ENCODE results near the gene EXOC4. TPM values are rescaled to one million over a fixed set of nuclear protein-coding genes. Genes with fewer than 3 reads are reported as not detected.
"Not testable (repeated sequence)": the region's sequence is repeated elsewhere in the genome, so short reads cannot be mapped to it uniquely, and the experiment has no call there.

Gene EXOC4
- total RNA-seq, 2 donors from 2014 or later = 62.0 to 146 TPM

DNA sequence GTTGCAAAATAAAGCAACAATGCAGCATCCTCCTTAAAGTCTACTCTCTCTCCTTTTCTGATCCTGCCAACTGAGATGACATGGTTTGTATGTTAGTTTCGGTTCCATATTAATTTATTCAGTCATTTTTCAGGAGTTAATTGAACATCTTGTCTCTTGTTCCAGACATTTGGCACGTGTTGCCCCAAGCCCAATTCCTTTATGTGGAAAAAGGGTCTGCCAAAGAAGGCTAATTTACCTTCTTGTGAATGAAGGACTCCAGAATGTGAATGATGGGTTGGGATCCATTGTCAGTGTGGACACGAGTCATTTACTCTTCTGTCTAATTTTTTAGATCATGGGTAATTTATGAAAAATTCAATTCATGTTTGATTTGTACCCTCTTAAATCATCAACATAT, 523.4 kb downstream of the EXOC4 start:
- ATAC-seq = no peak
- no peak for DNase-seq
- H3K27ac ChIP-seq = no peak overlapping the region
- intact Hi-C loops (cut with DNase I) = no loop called here
- TF ChIP-seq POLR2A (IDR thresholded peaks at IDR 0.05) = no peak
- TF ChIP-seq, protein P1, sequence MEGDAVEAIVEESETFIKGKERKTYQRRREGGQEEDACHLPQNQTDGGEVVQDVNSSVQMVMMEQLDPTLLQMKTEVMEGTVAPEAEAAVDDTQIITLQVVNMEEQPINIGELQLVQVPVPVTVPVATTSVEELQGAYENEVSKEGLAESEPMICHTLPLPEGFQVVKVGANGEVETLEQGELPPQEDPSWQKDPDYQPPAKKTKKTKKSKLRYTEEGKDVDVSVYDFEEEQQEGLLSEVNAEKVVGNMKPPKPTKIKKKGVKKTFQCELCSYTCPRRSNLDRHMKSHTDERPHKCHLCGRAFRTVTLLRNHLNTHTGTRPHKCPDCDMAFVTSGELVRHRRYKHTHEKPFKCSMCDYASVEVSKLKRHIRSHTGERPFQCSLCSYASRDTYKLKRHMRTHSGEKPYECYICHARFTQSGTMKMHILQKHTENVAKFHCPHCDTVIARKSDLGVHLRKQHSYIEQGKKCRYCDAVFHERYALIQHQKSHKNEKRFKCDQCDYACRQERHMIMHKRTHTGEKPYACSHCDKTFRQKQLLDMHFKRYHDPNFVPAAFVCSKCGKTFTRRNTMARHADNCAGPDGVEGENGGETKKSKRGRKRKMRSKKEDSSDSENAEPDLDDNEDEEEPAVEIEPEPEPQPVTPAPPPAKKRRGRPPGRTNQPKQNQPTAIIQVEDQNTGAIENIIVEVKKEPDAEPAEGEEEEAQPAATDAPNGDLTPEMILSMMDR (IDR thresholded peaks at IDR 0.05) = no peak
- H3K4me3 ChIP-seq = no peak overlapping the region
- no peaks in the 10 kb centered on the region for H3K36me3 ChIP-seq (replicated peaks in 1 of 2; ENCODE audit: insufficient read depth in 1 of 2, low read depth in 2 of 2)
- H3K27me3 ChIP-seq = no peaks in the 10 kb centered on the region
- WGBS, 2 donors = 84 to 89% methylated on average over 3 of the region's 3 CpGs
- no peaks in the 10 kb centered on the region for H3K9me3 ChIP-seq
- H3K4me1 ChIP-seq = peaks cover 4% of the 10 kb centered on the region

DNA sequence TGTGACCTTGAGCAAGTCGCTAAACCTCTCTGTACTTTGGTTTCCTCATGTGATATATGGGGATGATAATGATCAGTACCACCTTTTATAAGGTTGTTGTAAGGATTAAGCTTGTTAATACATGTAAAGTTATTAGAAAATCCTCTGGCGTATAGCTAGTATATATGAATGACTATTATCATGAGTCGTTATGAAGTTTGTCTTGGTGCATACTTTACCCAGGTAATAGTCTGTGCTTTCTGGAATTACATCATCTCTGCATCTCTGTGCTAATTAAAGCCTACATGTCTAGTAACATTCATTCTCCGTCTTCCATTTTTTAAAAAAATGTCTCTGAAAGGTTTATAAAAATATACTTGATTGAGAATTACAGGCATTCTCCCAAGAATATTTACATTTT, 524.8 kb downstream of the EXOC4 start:
- DNase-seq (no peak), ATAC-seq (no peak)
- no peaks in the 10 kb centered on the region for H3K27me3 ChIP-seq
- 81 to 86% methylated on average over 4 of the region's 4 CpGs for WGBS, 2 donors
- H3K9me3 ChIP-seq = no peaks in the 10 kb centered on the region
- no peaks in the 10 kb centered on the region for H3K36me3 ChIP-seq (replicated peaks in 1 of 2; ENCODE audit: insufficient read depth in 1 of 2, low read depth in 2 of 2)
- no peaks in the 10 kb centered on the region for H3K4me1 ChIP-seq
- intact Hi-C loops (cut with DNase I) = no loop called here
- no peak overlapping the region for H3K27ac ChIP-seq
- no peak overlapping the region for H3K4me3 ChIP-seq
- TF ChIP-seq, protein P1 (IDR thresholded peaks at IDR 0.05) = no peak
- TF ChIP-seq POLR2A (IDR thresholded peaks at IDR 0.05) = no peak

DNA sequence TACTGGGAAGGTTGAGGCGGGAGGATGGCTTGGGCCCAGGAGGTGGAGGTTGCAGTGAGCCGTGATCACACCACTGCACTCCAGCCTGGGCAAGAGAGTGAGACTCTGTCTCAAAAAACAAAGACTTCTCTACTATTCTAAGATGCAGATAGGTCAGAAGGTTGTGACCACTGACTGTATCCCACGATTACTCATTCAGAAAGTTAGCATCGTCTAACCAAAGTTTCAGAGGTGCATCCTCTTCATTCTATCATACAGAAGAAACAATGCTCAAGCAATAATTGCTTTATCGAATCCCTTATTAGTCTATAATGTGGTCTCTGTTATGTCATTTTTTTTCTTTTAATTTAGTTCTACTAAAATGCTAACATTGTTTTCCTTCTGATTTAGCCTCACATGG, 525.6 kb downstream of the EXOC4 start:
- no peak for DNase-seq
- no peaks in the 10 kb centered on the region for H3K9me3 ChIP-seq
- no peaks in the 10 kb centered on the region for H3K4me1 ChIP-seq
- no peaks in the 10 kb centered on the region for H3K27me3 ChIP-seq
- no peak overlapping the region for H3K27ac ChIP-seq
- H3K4me3 ChIP-seq = no peak overlapping the region
- WGBS, 2 donors = 91 to 92% methylated on average over 5 of the region's 5 CpGs
- TF ChIP-seq POLR2A (IDR thresholded peaks at IDR 0.05) = no peak
- TF ChIP-seq, protein P1 (IDR thresholded peaks at IDR 0.05) = no peak
- ATAC-seq = no peak
- intact Hi-C loops (cut with DNase I) = no loop called here
- H3K36me3 ChIP-seq (replicated peaks in 1 of 2; ENCODE audit: insufficient read depth in 1 of 2, low read depth in 2 of 2) = no peaks in the 10 kb centered on the region

DNA sequence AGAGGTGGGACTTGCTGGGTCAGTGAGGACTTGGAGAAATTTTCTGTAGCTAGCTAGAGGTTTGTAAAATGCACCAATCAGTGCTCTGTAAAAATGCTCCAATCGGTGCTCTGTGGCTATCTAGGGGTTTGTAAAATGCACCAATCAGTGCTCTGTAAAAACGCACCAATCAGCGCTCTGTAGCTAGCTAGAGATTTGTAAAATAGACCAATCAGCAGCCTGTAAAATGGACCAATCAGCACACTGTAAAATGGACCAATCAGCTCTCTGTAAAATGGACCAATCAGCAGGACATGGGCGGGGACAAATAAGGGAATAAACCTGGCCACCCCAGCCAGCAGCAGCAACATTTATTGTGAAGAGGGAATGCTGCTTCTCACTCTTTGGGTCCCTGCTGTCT, 526.7 kb downstream of the EXOC4 start:
- intact Hi-C loops (cut with DNase I); DNase-seq; H3K9me3 ChIP-seq; ATAC-seq; H3K27me3 ChIP-seq; H3K27ac ChIP-seq; H3K4me3 ChIP-seq; H3K36me3 ChIP-seq (replicated peaks in 1 of 2; ENCODE audit: insufficient read depth in 1 of 2, low read depth in 2 of 2); H3K4me1 ChIP-seq: not testable (repeated sequence)
- 93 to 97% methylated on average over 4 of the region's 4 CpGs for WGBS, 2 donors

DNA sequence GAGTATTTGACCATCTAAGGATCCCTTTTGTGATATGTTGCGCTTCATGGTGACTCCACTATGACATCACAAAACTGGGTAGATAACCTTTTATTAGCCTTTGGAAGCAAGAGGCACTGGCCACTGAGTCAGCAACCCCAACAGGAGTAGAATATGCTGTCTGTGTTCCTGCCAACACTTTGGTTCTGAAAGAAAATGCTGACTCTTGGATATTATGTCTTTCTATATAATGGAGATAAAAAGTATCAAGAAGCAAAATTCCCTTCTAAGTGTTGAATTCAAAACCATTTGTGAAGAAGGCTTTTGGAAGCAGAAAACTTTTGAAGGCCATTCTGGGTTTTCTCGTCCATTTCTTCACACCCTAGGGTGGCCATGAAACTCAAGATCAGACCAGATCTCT, 528.0 kb downstream of the EXOC4 start:
- intact Hi-C loops (cut with DNase I) = no loop called here
- DNase-seq (no peak), ATAC-seq (no peak)
- no peaks in the 10 kb centered on the region for H3K27me3 ChIP-seq
- 69 to 74% methylated on average over 2 of the region's 2 CpGs for WGBS, 2 donors
- no peak for TF ChIP-seq POLR2A (IDR thresholded peaks at IDR 0.05)
- TF ChIP-seq, protein P1 (IDR thresholded peaks at IDR 0.05) = no peak
- H3K36me3 ChIP-seq (replicated peaks in 1 of 2; ENCODE audit: insufficient read depth in 1 of 2, low read depth in 2 of 2) = no peaks in the 10 kb centered on the region
- H3K4me1 ChIP-seq = no peaks in the 10 kb centered on the region
- H3K9me3 ChIP-seq = no peaks in the 10 kb centered on the region
- no peak overlapping the region for H3K27ac ChIP-seq
- H3K4me3 ChIP-seq = no peak overlapping the region
